Activated gamma-delta T cell treated with anti-CD3 and anti-CD28 coated beads, Interleukin-2, amount 50 U/mL, for 16 hours (primary cell): ENCODE measurements around the gene PPP1R16B.

Experiments
- DNase-seq: peaks from one replicate; pipeline ENCODE4 v3.0.0-alpha.2; 2020; ENCODE audit warnings: low read depth

PPP1R16B gene

GRCh38 chr20:38896009-38896594 is 90.6 kb downstream of the PPP1R16B start:
- no peak for DNase-seq

- no peak for DNase-seq
These were observed 91.8 kb downstream of the PPP1R16B start for GRCh38 chr20:38897267-38897666.

GRCh38 chr20:38900606-38901005 is 95.1 kb downstream of the PPP1R16B start:
- DNase-seq, result no peak

- no peak for DNase-seq
These were observed 97.1 kb downstream of the PPP1R16B start for GRCh38 chr20:38902601-38903000.

- no peak for DNase-seq
These were observed 97.8 kb downstream of the PPP1R16B start for GRCh38 chr20:38903335-38903734.

GRCh38 chr20:38905375-38905774 is 99.9 kb downstream of the PPP1R16B start:
- no peak for DNase-seq

GRCh38 chr20:38907918-38908677 is 102.6 kb downstream of the PPP1R16B start:
- DNase-seq, result no peak

GRCh38 chr20:38915355-38915754 is 109.9 kb downstream of the PPP1R16B start:
- DNase-seq, result no peak

- DNase-seq, result no peak
These were observed 112.2 kb downstream of the PPP1R16B start for GRCh38 chr20:38917657-38918056.

- DNase-seq, result no peak
These were observed 112.7 kb downstream of the PPP1R16B start for GRCh38 chr20:38918172-38918571.

- no peak for DNase-seq
These were observed 114.2 kb downstream of the PPP1R16B start for GRCh38 chr20:38919683-38920082.

GRCh38 chr20:38920411-38920810 is 114.9 kb downstream of the PPP1R16B start:
- DNase-seq, result no peak

- DNase-seq, result no peak
These were observed 115.4 kb downstream of the PPP1R16B start for GRCh38 chr20:38920851-38921250.

- DNase-seq, result no peak
These were observed 119.2 kb downstream of the PPP1R16B start for GRCh38 chr20:38924718-38925117.

GRCh38 chr20:38926142-38926933 is 120.8 kb downstream of the PPP1R16B start, which contains the start of gene FAM83D:
Gene FAM83D, plus strand, starts transcription at chr20:38926417. Its CDS starts 26 bp downstream, at chr20:38926443.
- peak; percentile 87 for DNase-seq

- DNase-seq, result no peak
These were observed 121.6 kb downstream of the PPP1R16B start for GRCh38 chr20:38926934-38927616.

- DNase-seq, result no peak
These were observed 122.5 kb downstream of the PPP1R16B start for GRCh38 chr20:38927902-38928578.

- no peak for DNase-seq
These were observed 124.7 kb downstream of the PPP1R16B start for GRCh38 chr20:38930242-38930569.

- DNase-seq, result no peak
These were observed 126.5 kb downstream of the PPP1R16B start for GRCh38 chr20:38931984-38932383.

GRCh38 chr20:38932457-38933120 is 127.1 kb downstream of the PPP1R16B start:
- DNase-seq, result no peak

GRCh38 chr20:38934530-38934929 is 129.0 kb downstream of the PPP1R16B start:
- DNase-seq, result no peak
